HG02642 (cell line): ENCODE measurements around the gene BCL11B.

Source experiments
- ATAC-seq: cut with Tn5 transposase; IDR thresholded peaks from one replicate; pipeline ENCODE4 v1.9.1; 2021; ENCODE audit warnings: mild to moderate bottlenecking; ENCODE audit not compliant: unreplicated experiment, poor library complexity

Gene BCL11B

DNA sequence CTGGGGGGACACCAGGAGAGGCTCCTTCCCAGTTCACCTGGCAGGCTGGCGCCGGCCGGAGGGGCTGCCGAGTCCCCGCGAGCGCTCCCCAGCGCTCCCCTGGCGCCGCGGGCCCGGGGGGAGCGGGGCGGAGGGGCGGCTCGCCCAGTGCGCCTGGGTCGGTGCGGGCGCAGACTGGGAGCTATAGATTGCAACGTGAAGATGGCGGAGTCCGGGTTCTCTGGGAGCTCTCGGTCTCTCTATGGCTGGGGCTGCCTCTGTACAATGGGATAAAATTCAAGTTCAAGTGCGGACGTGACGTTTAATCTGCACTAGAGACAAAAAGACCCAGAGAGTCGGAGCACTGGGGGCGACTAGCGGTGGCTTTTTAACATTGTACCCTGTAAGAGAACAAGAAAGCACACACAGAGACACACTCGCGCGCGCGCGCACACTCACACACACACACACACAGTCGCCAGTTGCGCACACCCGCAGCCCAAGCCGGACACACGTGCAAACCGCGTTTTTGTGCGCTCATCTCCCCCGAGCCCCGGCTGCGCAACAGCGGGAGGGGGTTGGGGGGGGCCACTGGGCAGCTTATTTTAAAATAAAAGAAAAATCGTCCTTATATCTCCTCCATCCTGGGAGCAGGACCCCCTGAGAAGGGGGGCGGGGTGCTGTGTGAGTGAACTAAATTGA, at the start of gene BCL11B:
Gene BCL11B, minus strand, starts transcription at position 247 of the 681 bp plus-strand sequence. CDS start 979 bp downstream, outside the sequence.
- peak; percentile 78 for ATAC-seq

- ATAC-seq, result no peak
These were observed 49.4 kb upstream of the BCL11B start for GRCh38 chr14:99321236-99321925.

DNA sequence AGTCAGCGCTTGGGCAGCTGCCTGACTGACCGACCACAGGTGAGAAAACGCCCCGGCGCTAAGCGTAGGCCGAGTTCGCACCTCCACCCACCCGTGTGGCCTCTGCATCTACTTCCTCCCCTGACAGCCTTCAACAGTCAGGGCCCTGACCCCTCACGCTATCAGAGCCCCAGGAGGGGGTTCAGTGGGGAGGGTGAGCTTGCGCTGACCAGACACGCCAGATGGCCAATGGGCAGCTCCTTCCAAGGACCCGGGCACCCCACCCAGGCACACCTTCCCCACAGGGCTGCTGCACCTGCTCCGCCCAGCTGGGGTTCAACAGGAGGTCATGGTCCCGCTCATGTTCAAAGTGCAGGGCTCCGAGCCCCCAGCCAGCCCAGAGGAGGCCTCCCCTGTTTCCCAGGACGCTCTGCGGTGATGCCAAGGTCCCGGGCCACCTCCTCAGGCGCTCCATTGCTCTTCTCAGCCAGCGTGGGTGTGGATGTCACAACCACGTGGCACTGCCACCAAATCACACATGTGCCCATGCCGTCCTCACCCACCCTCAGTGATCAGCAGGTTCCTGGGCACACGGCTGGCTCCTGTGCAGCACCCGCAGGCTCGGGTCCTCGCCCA, 48.7 kb upstream of the BCL11B start:
- ATAC-seq, result no peak

DNA sequence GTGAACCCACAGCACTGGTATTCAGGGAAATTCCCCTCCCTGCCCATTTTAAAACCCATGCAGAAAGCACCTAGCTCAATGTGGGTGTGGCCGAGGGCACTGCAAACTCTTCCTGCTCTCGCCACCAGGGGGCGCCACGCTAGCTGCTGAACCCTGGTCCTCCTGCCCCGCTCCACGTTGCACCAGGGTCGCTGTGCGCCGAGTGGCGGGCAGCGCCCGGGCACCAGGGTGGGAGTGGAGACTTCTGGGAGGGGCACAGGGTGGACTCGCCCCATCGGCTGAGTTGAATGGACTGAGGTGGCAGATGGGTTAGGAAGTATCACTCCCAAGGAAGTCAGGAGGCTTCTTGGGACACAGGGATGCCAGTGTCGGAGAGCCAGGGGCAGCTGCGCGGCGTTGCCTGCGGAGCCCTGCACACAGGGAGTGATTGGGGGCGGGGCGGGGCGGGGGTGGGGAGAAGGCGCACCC, 48.1 kb upstream of the BCL11B start:
- ATAC-seq, result peak; percentile 61

DNA sequence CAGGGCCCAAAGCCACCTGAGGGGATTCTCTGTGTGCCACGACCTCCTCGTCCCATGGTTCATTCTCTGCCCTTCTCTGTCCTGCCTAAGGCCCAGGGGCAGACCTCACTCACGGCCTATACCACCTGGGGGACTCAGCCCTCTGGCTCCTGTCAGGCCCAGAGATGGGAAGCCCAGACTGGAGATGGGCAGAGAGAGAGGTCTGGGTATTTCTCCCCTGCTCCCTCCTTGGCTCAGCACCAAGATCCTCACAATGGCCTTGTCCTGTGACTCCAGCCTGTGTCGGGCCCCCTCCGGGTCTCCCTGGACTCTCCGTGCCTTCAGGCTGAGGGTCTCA, 46.9 kb upstream of the BCL11B start:
- no peak for ATAC-seq

- ATAC-seq, result no peak
These were observed 46.3 kb upstream of the BCL11B start for GRCh38 chr14:99318091-99318958.

GRCh38 chr14:99317231-99318090, 45.5 kb upstream of the BCL11B start:
- ATAC-seq, result no peak

- no peak for ATAC-seq
These were observed 44.5 kb upstream of the BCL11B start for GRCh38 chr14:99316281-99317163.

- no peak for ATAC-seq
These were observed 43.2 kb upstream of the BCL11B start for GRCh38 chr14:99315197-99315596.

GRCh38 chr14:99314623-99315022, 42.6 kb upstream of the BCL11B start:
- no peak for ATAC-seq

- no peak for ATAC-seq
These were observed 41.2 kb upstream of the BCL11B start for GRCh38 chr14:99313234-99313633.

- ATAC-seq, result no peak
These were observed 40.1 kb upstream of the BCL11B start for GRCh38 chr14:99312106-99312505.

DNA sequence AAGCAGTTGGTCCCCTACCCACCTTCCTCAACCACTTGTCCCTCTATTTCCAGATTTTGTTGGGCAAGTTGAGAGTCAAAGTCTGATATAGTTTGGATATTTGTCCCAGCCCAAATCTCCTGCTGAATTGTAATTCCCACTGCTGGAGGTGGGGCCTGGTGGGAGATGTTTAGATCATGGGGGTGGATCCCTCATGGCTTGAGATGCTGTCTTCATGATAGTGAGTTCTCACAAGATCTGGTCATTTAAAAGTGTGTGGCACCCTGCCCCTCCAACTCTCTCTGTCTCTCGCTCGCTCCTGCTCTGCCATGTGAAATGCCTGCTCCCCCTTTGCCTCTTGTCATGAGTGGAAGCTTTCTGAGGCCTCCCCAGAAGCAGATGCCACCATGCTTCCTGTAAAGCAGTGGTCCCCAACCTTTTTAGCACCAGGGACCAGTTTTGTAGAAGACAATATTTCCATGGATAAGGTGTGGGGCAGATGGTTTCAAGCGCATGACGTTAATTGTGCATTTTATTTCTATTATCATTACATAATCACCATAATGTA, 37.3 kb upstream of the BCL11B start:
- ATAC-seq, result no peak

DNA sequence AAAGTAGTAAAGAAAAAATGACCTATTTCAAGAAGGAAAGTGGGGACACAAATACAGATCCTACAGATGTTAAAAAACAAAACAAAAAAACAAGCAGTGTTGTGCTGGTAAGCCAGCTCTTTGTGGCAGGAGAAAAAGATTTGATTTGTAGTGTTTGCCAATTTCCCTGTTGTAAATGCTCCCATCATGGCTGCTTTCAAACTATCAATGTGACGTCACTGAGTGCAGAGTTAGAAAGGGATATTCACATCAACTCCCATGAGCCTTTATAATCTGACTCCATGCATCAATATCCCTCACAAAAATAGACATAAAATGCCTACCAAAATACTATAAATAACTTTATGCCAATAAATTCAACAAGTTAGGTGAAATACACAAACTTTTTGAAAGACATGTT, 32.2 kb upstream of the BCL11B start:
- ATAC-seq, result no peak

DNA sequence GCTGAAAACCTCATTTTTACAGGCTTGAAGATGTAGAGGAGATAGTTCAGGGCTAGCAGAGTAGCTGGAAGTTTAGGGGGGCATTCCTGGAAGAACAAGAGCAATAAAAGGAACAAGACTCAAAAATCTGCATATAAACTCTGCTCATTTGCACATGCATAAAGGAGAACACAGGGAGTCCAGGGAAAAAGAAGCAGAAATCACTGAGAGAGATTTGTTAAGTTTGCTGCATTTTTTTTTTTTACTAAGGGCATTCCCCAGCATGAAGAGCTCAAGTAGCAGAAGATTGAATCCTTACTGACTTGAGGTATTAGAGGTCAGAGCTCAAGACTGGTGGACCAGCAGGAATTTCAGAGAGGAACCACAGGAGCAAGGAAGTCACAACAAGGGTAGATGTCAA, 28.2 kb upstream of the BCL11B start:
- no peak for ATAC-seq

DNA sequence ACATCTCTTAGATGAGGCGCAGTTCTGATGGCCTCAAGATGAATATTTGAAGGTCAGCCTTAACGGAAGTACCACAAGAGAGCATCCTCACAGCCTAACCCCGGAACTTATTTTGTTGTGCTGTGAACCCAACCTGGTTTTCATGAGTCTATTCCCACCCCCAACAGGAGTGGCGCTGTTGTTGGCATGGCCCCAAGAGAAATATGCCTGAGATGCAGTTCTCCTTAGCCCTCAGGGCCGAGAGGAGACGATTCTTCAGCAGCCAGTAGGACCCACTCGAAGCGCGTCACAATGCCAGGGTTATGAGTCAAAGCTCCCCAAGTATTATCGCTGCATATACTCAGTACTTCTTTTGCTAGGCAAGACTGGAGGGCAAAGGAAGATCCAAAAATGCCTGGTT, 24.5 kb upstream of the BCL11B start:
- ATAC-seq, result no peak

DNA sequence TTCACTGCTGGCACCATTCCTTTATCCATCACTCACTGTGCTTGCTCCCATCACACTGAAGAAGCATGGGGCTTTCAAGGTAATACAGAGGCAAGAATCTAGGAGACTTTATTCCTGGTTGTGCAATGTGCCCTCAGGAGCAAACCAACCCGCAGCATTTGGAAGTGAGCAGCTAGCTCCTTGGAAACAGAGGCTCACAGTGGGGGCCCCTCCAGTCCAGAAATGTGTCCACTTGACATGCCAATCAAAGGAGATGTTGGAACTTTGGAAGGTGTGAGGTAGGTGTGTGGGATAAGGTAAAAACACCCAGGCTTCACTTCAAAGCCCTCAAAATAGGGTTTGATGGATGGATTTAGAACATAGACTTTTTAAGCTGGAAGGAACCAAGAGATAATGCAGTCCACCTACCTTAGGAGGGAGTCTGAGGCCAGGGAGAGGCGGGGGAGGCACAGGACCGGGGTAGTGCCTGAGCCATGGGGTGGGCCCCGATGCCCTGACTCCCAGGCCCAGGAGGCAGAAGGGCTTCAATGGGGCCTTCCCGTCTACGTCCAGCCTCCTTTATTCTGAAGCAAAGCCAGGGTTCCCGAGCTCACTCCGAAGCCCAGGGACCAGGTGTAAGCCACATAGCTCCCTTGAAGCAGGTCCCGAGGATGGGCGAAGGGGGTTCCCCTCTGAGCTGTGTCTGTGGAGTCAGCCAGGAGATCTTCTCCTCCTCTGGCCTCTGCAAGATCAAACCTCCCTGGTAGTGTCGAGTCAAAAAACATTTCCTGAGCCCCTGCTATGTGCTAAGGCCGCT, 17.6 kb upstream of the BCL11B start:
- no peak for ATAC-seq

GRCh38 chr14:99288948-99289347, 17.0 kb upstream of the BCL11B start:
- no peak for ATAC-seq
